Body of pancreas (tissue), 4 donors: ENCODE results near the gene DRC7.

ENCODE experiments used
- POLR2A ChIP-seq, 3 donors: fragments of 450-650 bp; IDR thresholded peaks; one replicate each; pipeline ENCODE4 v1.6.1; 2016; ENCODE audit warnings: antibody characterized with exemption in 3 of 3, mild to moderate bottlenecking in 2 of 3
- TF ChIP-seq, protein P1 (sequence below), 7 experiments: fragments of 450-650 bp in 4 of 7; fragments of 200-600 bp in 3 of 7; sonication (generic) in 3 of 7; IDR thresholded peaks; one replicate each; pipeline ENCODE4 v1.5.1; 2016 to 2019; ENCODE audit warnings: antibody characterized with exemption in 7 of 7

- TF ChIP-seq, protein P1, sequence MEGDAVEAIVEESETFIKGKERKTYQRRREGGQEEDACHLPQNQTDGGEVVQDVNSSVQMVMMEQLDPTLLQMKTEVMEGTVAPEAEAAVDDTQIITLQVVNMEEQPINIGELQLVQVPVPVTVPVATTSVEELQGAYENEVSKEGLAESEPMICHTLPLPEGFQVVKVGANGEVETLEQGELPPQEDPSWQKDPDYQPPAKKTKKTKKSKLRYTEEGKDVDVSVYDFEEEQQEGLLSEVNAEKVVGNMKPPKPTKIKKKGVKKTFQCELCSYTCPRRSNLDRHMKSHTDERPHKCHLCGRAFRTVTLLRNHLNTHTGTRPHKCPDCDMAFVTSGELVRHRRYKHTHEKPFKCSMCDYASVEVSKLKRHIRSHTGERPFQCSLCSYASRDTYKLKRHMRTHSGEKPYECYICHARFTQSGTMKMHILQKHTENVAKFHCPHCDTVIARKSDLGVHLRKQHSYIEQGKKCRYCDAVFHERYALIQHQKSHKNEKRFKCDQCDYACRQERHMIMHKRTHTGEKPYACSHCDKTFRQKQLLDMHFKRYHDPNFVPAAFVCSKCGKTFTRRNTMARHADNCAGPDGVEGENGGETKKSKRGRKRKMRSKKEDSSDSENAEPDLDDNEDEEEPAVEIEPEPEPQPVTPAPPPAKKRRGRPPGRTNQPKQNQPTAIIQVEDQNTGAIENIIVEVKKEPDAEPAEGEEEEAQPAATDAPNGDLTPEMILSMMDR (IDR thresholded peaks at IDR 0.05) = no peak
- no peak for TF ChIP-seq POLR2A (IDR thresholded peaks at IDR 0.05)
Observed at GRCh38 chr16:57661510-57661909, 33.1 kb upstream of the DRC7 start.
